Measurements from ENCODE around the gene SESTD1.

GRCh38 chr2:179251870-179252269 lies 12.8 kb downstream of the SESTD1 start:
- TF ChIP-seq POLR2A (IDR thresholded peaks at IDR 0.05; ENCODE audit: control extremely low read depth in 1 of 2, low read depth in 2 of 2, low read length in 2 of 2) (no peak), EP300 (IDR thresholded peaks at IDR 0.05; ENCODE audit: borderline replicate concordance in 1 of 2, low read depth in 2 of 2, low read length in 2 of 2) (no peak), HDAC2 (IDR thresholded peaks at IDR 0.05; ENCODE audit: borderline replicate concordance in 1 of 2, low read depth in 2 of 2, low read length in 2 of 2) (no peak)
- TF ChIP-seq, protein P1, sequence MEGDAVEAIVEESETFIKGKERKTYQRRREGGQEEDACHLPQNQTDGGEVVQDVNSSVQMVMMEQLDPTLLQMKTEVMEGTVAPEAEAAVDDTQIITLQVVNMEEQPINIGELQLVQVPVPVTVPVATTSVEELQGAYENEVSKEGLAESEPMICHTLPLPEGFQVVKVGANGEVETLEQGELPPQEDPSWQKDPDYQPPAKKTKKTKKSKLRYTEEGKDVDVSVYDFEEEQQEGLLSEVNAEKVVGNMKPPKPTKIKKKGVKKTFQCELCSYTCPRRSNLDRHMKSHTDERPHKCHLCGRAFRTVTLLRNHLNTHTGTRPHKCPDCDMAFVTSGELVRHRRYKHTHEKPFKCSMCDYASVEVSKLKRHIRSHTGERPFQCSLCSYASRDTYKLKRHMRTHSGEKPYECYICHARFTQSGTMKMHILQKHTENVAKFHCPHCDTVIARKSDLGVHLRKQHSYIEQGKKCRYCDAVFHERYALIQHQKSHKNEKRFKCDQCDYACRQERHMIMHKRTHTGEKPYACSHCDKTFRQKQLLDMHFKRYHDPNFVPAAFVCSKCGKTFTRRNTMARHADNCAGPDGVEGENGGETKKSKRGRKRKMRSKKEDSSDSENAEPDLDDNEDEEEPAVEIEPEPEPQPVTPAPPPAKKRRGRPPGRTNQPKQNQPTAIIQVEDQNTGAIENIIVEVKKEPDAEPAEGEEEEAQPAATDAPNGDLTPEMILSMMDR (IDR thresholded peaks at IDR 0.05; ENCODE audit: control extremely low read depth in 1 of 3, insufficient read depth in 1 of 3, low read depth in 1 of 3, low read length in 3 of 3), result no peak
